Mucosa of gallbladder (tissue), 1 donor: Measurements from ENCODE around the gene PCSK9. TPM values are rescaled to one million over a fixed set of nuclear protein-coding genes. Genes with fewer than 3 reads are reported as not detected.
"Not testable (repeated sequence)": the region's sequence is repeated elsewhere in the genome, so short reads cannot be mapped to it uniquely, and the experiment has no call there.

ENCODE experiments used
- DNase-seq: peaks from one replicate; pipeline ENCODE4 v3.0.0-alpha.2; 2020; ENCODE audit warnings: low spot score
- total RNA-seq: library from RNA; stranded (reverse); gene quantifications from one replicate; pipeline ENCODE4 v1.2.1, GENCODE V29; 2021
- donor health status: DM: no; HTN: no; CAD: no.

PCSK9 gene
- total RNA-seq, 1 donor from 2014 or later = 10.2 TPM

DNA sequence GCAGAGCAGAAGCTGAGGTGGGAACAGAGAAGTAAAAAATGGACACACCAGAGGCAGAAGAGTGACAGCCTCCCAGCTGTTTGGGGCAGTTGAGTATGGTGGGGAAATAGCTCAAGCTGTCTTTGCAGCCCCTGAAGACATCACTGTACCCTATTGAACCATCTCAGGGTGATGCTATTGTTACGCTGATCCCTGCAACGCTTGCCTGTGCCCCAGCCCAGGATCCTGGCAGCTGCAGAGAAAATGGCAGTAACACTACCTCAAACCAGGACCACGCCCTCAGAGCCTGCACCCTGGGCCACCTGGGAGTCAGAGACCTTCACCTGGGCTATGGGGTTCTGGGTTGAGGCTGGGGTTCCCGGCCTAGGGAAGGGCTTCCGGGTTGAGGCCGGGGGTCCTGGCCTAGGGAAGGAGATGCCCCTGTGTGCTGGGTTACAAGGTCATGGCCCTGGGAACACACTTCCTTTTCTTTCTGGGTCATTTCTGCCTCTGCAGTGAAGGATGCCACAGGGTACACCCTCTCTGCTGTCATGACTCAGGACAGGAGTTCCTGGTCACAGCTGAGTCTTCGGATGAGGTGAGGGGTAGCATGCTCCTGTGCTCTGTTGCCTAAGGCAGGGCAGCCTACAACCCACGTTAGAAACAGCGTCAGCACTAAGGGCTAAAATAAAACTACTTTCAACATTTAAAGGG lies 29.0 kb upstream of the PCSK9 start:
- DNase-seq = no peak

DNA sequence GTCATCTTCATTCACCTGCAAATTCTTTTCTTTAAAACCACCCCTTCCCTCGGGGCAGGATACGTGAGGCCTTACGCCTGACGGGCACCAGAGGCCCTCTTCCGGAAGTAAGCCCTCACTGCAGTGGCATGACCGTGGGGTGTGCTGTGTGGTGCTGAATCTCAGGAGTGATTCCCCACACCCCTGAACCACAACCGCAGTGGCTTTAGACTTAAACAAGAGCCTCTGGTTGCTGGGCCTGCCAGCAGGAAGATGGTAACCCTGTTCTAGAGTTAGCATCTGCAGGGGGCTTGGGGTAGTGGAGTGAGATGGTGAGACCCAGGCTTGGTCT lies 28.5 kb upstream of the PCSK9 start:
- no peak for DNase-seq

DNA sequence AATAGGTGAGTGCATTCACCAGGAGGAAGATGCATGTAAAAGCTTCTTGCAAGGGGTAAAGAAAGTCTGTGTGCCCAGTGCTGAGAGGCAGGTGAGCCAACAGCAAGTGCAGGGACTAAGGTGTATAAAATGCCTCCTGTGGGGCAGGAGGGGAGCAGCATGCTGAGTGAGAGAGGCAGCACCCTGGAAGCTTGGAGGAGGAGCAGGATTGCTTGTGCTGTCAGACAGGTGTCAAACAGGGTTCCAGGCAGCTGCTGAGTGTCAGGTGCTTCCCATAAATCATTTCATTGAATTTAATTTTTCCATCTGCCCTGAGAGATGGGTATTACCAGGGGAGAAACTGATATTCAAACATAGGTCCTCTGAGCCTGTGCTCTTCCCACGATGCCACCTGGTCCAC lies 26.7 kb upstream of the PCSK9 start:
- no peak for DNase-seq

DNA sequence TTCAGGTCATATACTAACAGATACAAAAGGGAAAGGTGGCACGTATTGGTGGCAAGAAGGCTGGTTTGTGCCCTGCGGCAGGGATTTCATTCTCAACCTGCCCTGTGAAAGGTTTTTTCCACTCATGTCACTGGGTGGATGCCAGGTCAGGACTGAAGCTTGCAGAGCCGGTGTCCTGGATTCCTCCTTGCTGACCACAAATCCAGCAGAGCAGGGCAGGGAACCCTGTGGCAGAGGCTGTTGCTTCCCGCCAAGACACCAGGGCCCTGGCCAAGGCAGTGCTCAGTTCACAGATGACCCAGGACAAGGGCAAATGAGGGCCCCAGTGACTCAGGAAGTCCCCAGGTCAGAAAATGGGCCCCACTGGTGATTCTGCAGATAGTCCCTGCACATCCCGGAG lies 24.2 kb upstream of the PCSK9 start:
- DNase-seq = no peak

DNA sequence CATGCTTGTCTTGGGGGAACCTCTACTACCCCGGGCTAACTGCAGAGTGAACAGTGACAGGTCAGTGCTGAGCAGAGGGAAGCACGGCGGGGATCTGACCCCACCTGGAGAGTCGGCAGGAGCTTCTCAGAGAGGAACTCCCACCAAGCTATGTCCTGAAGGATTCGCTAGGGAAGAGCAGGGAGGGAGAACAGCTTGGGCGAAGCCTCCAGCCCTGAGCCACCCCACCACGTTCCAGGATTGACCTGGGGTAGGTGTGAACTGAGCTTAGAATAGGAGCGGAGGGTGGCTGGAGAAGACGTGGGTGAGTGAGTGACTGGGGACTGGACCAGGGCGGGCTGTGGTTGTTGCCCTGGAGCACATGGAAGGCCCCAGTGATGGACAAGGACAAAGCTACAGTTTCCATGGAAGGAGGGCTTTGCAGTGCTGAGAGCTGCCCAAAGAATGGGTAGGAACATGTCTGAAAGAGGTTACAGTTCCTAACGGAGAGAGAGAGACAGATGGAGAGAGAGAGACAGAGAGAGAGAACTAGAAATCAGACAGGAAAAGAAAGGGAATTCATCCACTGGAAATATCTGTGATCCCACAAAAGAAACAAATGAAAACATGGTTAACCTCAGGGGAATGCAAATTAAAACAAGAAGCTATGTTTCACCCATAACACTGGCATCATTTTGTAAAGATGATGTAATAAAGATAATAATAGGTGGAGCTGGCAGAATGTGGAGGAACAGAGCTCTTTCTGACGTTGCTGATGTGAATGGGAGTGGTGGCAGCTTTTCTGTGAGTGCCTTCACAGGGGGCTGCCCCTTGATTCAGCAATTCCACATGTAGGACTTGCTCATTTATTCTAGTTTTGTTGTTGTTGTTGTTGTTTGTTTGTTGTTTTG lies 23.4 kb upstream of the PCSK9 start:
- DNase-seq = no peak

DNA sequence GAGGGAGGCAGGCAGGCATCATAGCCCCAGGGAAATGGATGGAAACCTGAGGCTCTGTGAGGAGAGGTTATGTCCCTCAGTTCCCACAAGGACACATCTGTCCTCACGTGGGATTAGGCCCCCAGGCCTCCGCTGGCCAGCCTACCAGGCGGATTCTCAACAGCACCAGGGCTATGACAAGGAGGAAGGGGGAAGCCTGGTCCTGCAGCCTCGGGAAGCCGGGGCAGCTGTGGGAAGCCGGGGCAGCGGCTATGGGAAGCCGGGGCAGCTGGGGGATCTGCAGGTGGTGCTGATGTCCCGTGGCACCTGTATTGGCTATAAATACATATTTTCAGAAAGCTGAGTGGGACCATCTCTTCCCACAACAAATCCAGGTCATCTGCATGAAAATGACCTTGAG lies 21.0 kb upstream of the PCSK9 start:
- DNase-seq = no peak

DNA sequence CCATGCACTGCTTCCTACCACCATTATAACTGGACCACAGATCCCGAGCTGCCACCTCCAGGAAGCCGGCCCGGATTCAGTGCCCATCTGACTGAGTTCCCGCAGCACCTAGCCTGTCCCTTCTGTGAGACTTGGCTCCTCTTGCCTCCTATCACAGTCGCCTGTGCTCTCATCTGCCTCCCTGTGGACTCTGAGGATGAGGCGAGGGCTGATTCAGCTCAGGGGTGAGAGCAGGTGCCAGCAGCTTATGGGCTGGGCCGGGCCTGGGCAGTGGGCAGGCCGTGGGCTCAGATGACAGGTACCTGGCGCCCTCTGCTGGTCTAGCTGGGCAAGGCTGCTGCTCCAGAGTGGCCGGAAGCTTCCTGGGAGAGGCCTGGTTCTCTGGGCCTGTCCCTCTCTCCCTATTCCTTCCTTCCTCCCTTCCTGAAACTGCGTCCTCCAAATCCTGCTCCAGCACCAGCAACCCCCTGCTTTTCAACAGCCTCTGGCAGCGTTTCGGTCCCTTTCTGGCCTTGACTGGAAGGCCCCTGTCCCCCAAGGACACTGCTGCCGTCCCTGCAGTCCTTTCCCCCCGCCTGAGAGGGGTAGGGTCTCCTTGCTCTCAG lies 17.3 kb upstream of the PCSK9 start:
- DNase-seq = peak; percentile 85

DNA sequence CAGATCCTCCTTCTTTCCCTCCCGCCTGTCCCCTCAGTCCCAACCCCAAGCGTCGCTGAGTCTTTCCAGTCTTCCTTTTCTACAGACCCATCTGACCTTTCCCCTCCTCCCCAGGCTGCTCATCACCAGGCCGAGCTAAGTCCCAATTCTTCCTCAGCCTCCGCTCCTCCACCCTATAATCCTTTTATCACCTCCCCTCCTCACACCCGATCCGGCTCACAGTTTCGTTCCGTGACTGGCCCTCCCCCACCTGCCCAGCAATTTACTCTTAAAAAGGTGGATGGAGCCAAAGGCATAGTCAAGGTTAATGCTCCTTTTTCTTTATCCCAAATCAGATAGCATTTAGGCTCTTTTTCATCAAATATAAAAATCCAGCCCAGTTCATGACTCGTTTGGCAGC lies 15.2 kb upstream of the PCSK9 start:
- DNase-seq = not testable (repeated sequence)

DNA sequence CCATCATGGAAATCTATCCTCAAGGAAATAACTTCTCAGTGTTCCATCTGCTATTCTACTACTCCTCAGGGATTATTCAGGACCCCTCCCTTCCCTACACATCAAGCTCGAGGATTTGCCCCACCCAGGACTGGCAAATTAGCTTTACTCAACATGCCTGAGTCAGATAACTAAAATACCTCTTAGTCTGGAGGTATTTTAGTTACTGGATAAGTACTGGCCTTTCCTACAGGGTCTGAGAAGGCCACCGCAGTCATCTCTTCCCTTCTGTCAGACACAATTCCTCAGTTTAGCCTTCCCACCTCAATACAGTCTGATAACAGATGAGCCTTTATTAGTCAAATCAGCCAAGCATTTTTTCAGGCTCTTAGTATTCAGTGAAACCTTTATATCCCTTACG lies 12.7 kb upstream of the PCSK9 start:
- DNase-seq = not testable (repeated sequence)

DNA sequence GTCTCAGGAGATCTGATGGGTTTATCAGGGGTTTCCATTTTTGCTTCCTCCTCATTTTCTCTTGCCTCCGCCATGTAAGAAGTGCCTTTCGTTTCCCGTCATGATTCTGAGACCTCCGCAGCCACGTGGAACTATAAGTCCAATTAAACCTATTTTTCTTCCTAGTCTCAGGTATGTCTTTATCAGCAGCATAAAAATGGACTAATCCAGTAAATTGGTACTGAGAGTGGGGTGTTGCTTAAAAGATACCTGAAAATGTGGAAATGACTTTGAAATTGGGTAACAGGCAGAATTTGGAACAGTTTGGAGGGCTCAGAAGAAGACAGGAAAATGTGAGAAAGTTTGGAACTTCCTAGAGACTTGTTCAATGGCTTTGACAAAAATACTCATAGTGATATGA lies 8.2 kb upstream of the PCSK9 start:
- not testable (repeated sequence) for DNase-seq

DNA sequence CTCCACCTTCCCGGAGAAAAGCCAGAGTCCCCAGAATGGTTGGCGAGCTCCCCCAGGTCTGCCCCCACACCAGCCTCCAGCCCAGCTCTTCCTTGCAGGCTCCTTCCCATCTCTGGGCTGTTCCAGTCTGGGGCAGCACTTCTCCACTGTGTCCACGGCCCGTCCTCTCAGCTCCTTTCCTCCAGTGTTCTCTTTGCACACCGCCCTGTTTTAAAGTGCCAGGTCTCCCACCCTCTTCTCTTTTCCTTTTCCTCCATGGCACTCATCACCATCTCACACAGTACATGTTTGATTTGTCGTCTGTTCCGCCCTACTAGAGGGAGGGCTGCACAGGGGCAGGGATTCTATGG lies 6.1 kb upstream of the PCSK9 start:
- DNase-seq = no peak

DNA sequence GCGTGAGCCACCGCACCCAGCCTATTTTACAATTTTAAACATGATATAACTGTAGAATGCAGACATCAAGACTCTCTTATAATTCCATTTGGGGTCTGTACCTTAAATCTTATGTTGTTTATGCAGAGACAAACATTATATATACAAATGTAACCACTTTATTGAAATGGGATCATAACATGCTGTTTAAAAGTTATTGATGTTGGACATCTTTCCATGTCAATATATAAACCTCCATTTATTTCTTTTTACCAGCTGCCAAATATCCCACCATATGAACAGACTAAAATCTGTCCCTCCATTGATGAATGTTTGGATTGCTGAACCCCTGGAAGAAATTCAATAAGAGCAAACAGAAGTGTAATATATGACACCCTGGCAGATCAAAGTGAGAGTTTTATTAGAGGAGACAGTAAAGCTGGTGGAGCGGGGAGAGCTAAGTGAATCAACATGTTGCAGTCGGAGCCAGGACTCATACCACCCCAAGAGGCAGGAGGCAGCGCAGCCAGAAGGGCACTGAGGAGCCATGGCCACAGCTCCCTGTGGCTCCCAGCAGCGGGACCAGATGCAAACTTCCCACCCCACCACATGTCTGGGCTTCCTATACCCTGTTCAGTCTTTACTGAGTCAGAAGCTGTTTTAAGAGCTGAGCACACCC lies 4.7 kb upstream of the PCSK9 start:
- no peak for DNase-seq

DNA sequence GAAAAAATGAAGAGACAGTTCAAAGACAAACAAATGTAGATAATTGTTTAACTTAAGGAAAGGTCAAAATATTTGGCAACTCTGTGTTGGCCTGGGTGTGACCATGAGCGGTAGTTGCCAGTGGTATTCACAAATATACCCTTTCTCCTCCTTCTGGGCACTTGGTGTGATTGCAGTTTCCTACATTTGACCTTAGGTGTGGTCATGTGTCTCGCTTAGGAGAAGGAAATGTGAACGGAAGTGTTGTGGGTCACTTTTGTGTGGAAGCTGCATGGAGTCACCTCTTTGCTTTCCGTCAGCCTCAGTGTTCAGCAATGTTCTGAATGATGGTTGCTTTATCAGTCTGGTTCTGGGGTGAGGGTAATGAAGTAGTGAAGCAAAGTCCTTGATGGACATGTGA lies 3.4 kb upstream of the PCSK9 start:
- no peak for DNase-seq

DNA sequence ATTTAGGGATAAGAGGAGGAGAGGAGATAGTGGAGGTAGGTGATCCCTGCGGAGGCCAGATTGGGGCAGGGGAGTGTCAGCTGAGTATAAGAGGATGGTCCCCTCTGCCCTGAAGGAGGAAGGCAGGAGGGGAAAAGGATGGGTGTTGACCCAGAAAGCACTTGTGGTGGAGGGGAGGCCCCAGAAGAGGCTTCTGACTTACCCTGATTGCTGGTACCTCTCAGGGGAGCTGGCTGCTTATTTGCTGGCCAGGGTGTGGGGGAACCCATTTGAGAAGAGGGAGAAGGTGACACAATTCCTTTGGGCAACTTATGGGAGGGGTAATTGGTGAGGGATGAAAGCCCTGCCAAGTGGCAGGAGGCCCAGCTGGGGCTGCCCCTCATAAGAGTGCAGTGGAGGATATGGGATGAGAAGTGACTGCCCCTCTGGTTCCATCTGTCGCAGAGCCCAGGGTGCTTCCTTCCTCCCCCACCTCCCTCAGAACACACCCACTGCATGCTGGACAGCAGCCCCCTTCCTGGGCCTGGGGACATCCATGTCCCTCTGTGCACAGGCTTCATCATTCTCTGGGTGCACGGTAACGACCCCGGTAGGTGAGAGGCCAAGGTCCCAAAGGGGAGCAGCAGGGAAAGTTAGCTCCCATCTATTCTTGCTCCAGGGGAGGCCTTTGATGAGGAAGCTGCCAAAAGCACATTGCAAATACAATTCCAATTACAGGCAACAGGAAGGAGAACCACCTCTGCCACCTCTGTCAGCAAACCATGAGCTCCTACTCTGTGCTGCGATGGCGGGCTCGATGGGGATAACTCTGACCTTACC lies 1.4 kb upstream of the PCSK9 start:
- no peak for DNase-seq

DNA sequence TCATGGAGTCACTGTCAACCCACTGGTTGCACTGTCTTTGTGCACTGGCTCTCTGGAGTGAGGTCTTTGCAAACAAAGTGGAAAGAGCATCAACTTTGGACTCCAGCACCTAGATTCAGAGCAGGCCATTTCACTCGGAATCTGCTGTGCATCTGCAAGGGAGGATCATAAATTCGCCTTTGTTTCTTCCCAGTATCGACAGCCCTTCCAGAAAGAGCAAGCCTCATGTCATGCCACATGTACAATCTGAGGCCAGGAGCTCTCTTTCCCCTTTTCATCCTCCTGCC lies 853 bp upstream of the PCSK9 start:
- DNase-seq = no peak

DNA sequence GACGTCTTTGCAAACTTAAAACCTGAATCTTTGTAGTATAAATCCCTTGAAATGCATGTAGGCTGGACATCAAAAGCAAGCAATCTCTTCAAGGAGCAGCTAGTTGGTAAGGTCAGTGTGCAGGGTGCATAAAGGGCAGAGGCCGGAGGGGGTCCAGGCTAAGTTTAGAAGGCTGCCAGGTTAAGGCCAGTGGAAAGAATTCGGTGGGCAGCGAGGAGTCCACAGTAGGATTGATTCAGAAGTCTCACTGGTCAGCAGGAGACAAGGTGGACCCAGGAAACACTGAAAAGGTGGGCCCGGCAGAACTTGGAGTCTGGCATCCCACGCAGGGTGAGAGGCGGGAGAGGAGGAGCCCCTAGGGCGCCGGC lies 390 bp upstream of the PCSK9 start:
- DNase-seq = no peak

DNA sequence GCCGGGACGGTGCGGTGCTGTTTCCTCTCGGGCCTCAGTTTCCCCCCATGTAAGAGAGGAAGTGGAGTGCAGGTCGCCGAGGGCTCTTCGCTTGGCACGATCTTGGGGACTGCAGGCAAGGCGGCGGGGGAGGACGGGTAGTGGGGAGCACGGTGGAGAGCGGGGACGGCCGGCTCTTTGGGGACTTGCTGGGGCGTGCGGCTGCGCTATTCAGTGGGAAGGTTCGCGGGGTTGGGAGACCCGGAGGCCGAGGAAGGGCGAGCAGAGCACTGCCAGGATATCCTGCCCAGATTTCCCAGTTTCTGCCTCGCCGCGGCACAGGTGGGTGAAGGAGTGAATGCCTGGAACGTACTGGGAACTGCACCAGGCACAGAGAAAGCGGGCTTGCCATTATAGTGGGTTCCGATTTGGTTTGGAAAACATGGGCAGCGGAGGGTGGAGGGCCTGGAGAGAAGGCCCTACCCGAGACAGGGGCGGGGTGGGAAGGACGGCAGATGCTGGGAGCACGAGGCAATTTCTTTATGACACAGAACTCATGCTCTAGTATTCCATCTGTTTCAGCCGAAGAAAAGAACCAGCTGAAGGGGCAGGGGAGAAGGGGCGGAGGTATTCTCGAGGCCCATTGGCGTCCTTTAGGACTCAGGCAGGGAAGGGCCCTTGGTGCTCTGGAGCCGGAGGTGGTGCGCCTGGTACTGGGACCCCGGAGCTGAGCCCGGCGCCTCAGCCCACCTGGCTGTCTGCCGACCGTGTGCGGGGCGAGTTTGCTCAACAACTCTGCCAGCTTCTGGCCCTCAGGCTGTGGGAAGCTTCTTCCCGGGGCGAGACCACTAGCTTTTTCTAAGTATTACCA lies 960 bp downstream of the PCSK9 start:
- DNase-seq = no peak

DNA sequence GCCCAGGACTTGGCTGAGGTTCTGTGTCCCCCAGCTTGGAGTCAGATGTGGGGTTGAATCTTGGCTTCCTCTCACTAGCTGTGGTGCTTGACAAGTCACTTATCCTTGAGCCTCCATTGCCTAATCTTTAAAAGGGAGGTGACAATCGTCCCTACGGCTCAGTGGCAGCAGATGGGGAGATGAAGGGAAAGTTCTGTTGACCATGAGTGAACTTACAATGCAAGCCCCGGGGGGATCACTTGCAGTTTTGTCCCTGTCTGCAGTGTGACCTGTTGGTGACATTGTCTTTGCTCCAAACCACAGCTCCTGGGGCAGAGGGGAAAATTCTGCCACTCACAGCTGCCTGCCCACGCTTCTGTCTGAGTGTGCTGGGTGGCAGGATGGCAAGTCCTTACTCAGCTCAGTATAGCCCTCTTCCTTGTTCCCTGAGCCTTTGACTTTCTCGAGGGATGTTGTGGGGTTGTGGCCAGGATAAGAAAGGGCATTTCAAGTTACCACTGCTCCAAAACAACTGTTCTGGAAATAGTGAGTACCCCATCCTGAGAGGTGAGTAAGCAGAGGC lies 1.7 kb downstream of the PCSK9 start:
- no peak for DNase-seq

DNA sequence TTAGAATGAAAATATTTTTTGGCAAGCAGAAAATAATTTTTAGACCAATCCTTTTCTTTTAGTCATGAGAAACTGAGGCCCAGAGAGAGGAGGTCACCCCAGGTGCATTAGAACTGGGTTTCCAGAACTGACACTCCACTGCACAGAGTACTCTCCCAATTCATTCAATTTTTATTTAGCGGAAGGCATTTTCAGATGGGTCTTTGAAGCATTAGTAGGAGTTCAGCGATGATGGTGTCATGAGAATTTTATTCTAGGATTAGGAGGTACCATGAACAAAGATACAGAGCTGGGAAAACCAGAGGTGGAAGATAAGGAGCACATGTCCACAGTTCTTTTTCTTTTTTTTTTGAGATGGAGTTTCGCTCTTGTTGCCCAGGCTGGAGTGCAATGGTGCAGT lies 2.3 kb downstream of the PCSK9 start:
- no peak for DNase-seq

DNA sequence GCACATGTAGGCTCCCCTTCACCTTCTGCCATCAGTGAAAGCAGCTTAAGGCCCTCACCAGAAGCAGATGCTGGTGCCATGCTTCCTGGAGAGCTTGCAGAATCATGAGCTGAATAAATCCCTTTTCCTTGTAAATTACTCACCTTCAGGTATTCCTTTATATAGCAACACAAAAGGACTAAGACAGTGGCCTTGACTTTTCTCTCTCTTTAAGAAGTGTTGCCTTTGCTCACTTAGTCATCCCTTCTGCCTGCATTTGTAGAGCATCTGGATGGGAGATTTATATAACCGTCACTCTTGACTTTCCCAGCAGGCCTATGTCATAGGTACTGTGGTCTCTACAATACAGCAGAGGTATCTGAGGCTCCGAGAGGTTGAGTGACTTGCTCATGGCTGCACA lies 3.7 kb downstream of the PCSK9 start:
- DNase-seq = no peak

DNA sequence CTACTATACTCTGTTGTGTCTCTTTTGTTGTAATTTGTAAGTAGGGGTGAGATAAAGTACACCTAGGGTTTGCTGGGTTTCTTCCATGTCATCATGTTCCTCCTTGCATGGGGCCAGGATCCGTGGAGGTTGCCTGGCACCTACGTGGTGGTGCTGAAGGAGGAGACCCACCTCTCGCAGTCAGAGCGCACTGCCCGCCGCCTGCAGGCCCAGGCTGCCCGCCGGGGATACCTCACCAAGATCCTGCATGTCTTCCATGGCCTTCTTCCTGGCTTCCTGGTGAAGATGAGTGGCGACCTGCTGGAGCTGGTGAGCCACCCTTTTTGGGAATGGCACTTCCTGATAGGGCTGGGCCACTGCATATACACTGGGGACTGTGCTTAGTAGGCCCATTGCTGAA lies 4.4 kb downstream of the PCSK9 start:
- no peak for DNase-seq
